ENCODE data around the gene RSPH10B2. TPM values are rescaled to one million over a fixed set of nuclear protein-coding genes. Genes with fewer than 3 reads are reported as not detected.
A peak's percentile ranks its signal among the peaks of the same experiment; 100 is the strongest.
"Not testable (repeated sequence)": the region's sequence is repeated elsewhere in the genome, so short reads cannot be mapped to it uniquely, and the experiment has no call there.

RSPH10B2 gene
- total RNA-seq, 1 experiment from 2014 or later = 0.45 TPM

DNA sequence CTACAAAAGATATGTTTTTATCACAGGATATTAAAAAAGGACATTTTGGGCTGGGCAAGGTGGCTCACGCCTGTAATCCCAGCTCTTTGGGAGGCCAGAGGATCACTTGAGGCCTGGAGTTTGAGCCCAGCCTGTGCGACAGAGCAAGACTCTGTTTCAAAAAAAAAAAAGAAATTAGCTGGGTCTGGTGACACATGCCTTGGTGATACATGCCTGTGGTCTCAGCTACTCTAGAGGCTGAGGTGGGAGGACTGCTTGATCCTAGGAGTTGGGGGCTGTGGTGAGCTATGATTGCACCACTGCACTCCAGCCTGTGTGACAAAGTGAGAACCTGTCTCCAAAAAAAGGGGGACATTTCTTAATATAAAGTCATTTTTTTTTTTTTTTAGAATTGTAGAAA is 46.4 kb downstream of the RSPH10B2 start:
- DNase-seq; H3K27me3 ChIP-seq (replicated peaks; ENCODE audit: control insufficient read depth, insufficient read depth, low read length); H3K27ac Mint-ChIP-seq (ENCODE audit: unreplicated experiment); H3K27me3 Mint-ChIP-seq (ENCODE audit: insufficient read depth, unreplicated experiment); H3K36me3 ChIP-seq (ENCODE audit: control insufficient read depth, insufficient read depth, low read length); H3K4me3 Mint-ChIP-seq (ENCODE audit: unreplicated experiment); POLR2A ChIA-PET; H3K4me1 ChIP-seq; BruUV-seq (replicated peaks); H3K4me1 Mint-ChIP-seq (ENCODE audit: low read depth, unreplicated experiment); H3K36me3 Mint-ChIP-seq (ENCODE audit: insufficient read depth, unreplicated experiment); CTCF ChIA-PET; H3K9me3 ChIP-seq; intact Hi-C loops (cut with micrococcal nuclease; ENCODE audit: unreplicated experiment); H3K4me3 ChIP-seq (ENCODE audit: low read depth, low read length); H3K9me3 Mint-ChIP-seq (ENCODE audit: unreplicated experiment): not testable (repeated sequence)

DNA sequence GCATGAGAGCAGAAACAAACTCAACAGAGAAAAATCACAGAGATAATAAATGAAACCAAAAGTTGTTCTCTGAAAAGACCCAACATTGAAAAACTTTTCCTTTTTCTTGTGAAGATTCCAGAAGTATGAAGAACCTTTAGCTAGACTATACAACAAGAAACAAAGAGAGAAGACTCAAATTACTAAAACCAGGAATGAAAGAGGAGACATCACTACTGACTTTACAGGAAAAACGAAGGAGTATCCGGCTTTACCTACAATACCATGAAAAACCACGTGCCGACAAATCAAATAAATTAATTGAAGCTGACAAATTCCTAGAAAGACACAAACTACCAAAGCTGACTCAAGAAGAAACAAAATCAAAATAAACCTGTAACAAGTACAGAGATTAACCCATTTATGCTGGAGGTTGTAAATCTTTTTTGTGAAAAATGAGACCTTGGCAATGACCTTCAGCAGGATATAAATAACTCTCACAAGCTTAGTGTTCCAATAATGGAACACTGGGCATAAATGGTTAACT is 53.6 kb downstream of the RSPH10B2 start:
- H3K4me3 Mint-ChIP-seq (ENCODE audit: unreplicated experiment); H3K27me3 Mint-ChIP-seq (ENCODE audit: insufficient read depth, unreplicated experiment); H3K36me3 Mint-ChIP-seq (ENCODE audit: insufficient read depth, unreplicated experiment); POLR2A ChIA-PET; H3K27ac Mint-ChIP-seq (ENCODE audit: unreplicated experiment); intact Hi-C loops (cut with micrococcal nuclease; ENCODE audit: unreplicated experiment); BruUV-seq (replicated peaks); H3K9me3 ChIP-seq; DNase-seq; H3K9me3 Mint-ChIP-seq (ENCODE audit: unreplicated experiment); H3K4me1 ChIP-seq; H3K4me1 Mint-ChIP-seq (ENCODE audit: low read depth, unreplicated experiment); H3K27me3 ChIP-seq (replicated peaks; ENCODE audit: control insufficient read depth, insufficient read depth, low read length); CTCF ChIA-PET; H3K4me3 ChIP-seq (ENCODE audit: low read depth, low read length); H3K36me3 ChIP-seq (ENCODE audit: control insufficient read depth, insufficient read depth, low read length): not testable (repeated sequence)

DNA sequence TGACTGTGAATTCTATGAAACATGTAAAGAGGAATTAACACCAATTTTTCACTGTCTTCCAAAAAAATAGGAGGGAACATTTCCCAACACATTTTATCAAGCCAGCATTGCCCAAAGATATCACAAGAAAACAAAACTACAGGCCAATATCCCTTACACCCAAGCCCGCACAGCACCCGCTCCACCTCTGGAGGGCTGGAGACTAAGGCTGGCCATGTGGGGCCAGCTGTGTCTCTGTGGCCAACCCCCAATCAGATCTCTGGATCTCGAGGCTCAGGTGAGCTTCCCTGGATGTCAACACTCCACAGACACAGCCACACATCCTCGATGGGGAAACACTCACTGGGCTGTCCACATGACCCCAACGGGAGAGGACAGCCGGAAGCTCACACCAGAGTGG is 54.1 kb downstream of the RSPH10B2 start:
- BruUV-seq (replicated peaks) = not testable (repeated sequence)

DNA sequence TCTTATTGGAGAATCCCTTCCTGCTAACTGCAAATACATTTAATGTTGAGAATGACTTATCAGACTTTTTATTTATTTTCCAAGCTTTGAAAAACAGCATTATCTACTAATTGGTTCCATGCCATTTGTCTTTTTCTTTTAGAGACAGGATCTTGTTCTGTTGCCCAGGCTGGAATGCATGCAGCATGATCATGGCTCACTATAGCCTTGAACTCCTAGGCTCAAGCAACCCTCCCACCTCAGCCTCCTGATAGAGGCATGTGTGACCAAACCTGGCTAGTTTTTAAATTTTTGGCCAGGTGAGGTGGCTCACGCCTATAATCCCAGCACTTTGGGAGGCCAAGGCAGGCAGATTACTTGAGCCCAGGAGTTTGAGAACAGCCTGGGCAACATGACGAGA is 59.1 kb downstream of the RSPH10B2 start:
- H3K4me3 Mint-ChIP-seq (ENCODE audit: unreplicated experiment); H3K27ac Mint-ChIP-seq (ENCODE audit: unreplicated experiment); DNase-seq; H3K27me3 Mint-ChIP-seq (ENCODE audit: insufficient read depth, unreplicated experiment); intact Hi-C loops (cut with micrococcal nuclease; ENCODE audit: unreplicated experiment); H3K9me3 Mint-ChIP-seq (ENCODE audit: unreplicated experiment); CTCF ChIA-PET; H3K4me1 ChIP-seq; H3K4me1 Mint-ChIP-seq (ENCODE audit: low read depth, unreplicated experiment); POLR2A ChIA-PET; H3K4me3 ChIP-seq (ENCODE audit: low read depth, low read length); H3K9me3 ChIP-seq; BruUV-seq (replicated peaks); H3K36me3 ChIP-seq (ENCODE audit: control insufficient read depth, insufficient read depth, low read length); H3K27me3 ChIP-seq (replicated peaks; ENCODE audit: control insufficient read depth, insufficient read depth, low read length): not testable (repeated sequence)
- H3K36me3 Mint-ChIP-seq (ENCODE audit: insufficient read depth, unreplicated experiment) = peaks cover 20% of the 10 kb centered on the region

More for the DNA sequence above, 54.1 kb downstream of the RSPH10B2 start:
- CTCF ChIA-PET; H3K27ac Mint-ChIP-seq (ENCODE audit: unreplicated experiment); H3K4me1 ChIP-seq; H3K36me3 Mint-ChIP-seq (ENCODE audit: insufficient read depth, unreplicated experiment); H3K36me3 ChIP-seq (ENCODE audit: control insufficient read depth, insufficient read depth, low read length); H3K9me3 Mint-ChIP-seq (ENCODE audit: unreplicated experiment); H3K4me1 Mint-ChIP-seq (ENCODE audit: low read depth, unreplicated experiment); H3K9me3 ChIP-seq; POLR2A ChIA-PET; H3K27me3 ChIP-seq (replicated peaks; ENCODE audit: control insufficient read depth, insufficient read depth, low read length); H3K4me3 Mint-ChIP-seq (ENCODE audit: unreplicated experiment); DNase-seq; H3K27me3 Mint-ChIP-seq (ENCODE audit: insufficient read depth, unreplicated experiment); intact Hi-C loops (cut with micrococcal nuclease; ENCODE audit: unreplicated experiment); H3K4me3 ChIP-seq (ENCODE audit: low read depth, low read length): not testable (repeated sequence)

DNA sequence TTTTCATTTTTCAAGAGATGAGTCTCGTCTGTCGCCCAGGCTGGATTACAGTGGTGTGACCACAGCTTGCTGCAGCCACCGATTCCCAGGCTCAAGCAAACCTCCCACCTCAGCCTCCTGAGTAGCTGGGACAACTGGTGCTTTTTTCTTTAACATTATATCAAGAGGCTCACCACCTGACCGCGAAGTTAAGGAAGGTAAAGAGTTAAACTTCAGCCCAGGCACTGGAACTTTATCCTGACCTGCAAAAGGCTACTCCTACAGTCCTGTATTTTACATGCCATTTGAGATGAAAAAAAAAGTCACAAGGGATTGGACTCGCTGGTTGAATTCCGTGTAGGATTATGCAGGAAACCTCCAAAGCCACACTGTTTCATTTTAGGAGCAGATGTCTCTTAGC is 61.6 kb downstream of the RSPH10B2 start:
- DNase-seq; H3K4me1 Mint-ChIP-seq (ENCODE audit: low read depth, unreplicated experiment); H3K36me3 ChIP-seq (ENCODE audit: control insufficient read depth, insufficient read depth, low read length); H3K9me3 Mint-ChIP-seq (ENCODE audit: unreplicated experiment); BruUV-seq (replicated peaks); H3K4me3 ChIP-seq (ENCODE audit: low read depth, low read length); H3K9me3 ChIP-seq; H3K4me3 Mint-ChIP-seq (ENCODE audit: unreplicated experiment); POLR2A ChIA-PET; intact Hi-C loops (cut with micrococcal nuclease; ENCODE audit: unreplicated experiment); H3K27me3 Mint-ChIP-seq (ENCODE audit: insufficient read depth, unreplicated experiment); H3K4me1 ChIP-seq; CTCF ChIA-PET; H3K27me3 ChIP-seq (replicated peaks; ENCODE audit: control insufficient read depth, insufficient read depth, low read length); H3K27ac Mint-ChIP-seq (ENCODE audit: unreplicated experiment): not testable (repeated sequence)
- H3K36me3 Mint-ChIP-seq (ENCODE audit: insufficient read depth, unreplicated experiment) = peaks cover 27% of the 10 kb centered on the region

DNA sequence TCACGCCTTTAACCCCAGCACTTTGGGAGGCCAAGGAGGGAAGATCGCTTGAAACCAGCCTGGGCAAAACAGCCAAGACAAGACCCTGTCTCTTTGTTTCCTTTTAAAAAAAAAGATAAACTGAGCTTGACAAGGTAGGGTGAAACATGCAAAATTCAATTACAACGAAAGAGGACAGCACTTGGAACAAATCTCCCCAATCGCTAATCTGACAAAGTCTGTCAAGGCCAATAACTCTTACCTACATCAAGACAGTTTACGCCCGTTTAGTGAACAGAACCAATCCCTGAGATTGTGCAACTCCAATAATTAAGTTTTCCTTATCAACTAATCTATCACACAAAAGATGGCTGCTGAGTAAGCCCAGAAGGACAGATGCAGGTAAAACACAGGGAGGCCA is 67.7 kb downstream of the RSPH10B2 start:
- H3K4me1 Mint-ChIP-seq (ENCODE audit: low read depth, unreplicated experiment); intact Hi-C loops (cut with micrococcal nuclease; ENCODE audit: unreplicated experiment); POLR2A ChIA-PET; H3K27ac Mint-ChIP-seq (ENCODE audit: unreplicated experiment); H3K4me1 ChIP-seq; BruUV-seq (replicated peaks); H3K4me3 ChIP-seq (ENCODE audit: low read depth, low read length); DNase-seq; H3K36me3 ChIP-seq (ENCODE audit: control insufficient read depth, insufficient read depth, low read length); H3K27me3 Mint-ChIP-seq (ENCODE audit: insufficient read depth, unreplicated experiment); H3K9me3 Mint-ChIP-seq (ENCODE audit: unreplicated experiment); H3K9me3 ChIP-seq; H3K4me3 Mint-ChIP-seq (ENCODE audit: unreplicated experiment); H3K27me3 ChIP-seq (replicated peaks; ENCODE audit: control insufficient read depth, insufficient read depth, low read length); CTCF ChIA-PET: not testable (repeated sequence)
- peaks cover 30% of the 10 kb centered on the region for H3K36me3 Mint-ChIP-seq (ENCODE audit: insufficient read depth, unreplicated experiment)

DNA sequence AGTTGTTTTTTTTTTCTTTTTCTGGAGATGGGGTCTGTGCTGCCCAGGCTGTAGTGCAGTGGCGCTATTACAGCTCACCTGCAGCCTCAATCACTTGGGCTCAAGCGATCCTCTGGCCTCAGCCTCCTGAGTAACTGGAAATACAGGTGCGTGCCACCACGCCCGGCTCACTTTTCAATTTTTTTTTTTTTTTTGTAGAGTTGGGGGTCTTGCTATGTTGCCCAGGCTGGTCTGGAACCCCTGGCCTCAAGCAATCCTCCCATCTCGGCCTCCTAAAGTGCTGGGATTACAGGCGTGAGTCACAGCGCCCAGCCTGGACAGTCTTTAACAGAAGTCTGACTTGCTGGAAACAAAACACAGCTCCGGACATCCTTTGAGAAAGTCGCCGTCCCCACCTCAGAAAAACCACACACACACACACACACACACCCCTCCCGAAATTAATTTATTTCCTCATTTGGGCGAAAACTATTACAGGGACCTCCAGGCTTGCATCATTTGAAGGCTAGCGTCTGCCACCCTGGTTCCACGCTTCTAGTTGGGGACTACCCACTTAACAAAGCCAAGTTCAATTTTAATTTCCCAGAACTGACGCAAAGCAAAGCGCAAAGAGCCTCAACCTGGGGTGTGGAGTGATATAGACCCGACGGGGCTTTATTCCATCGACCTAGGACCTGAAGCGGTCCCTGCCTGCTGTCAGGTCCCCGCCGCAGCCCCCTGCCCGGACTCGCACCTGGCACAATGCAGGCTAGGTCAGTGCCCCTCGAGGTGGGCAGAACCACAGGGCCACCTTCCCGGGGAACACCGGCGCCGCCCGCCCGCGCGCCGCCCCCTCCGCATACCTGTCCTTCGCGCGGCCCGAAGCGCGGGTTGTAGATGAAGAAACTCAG is 71.6 kb downstream of the RSPH10B2 start:
- H3K9me3 Mint-ChIP-seq (ENCODE audit: unreplicated experiment); intact Hi-C loops (cut with micrococcal nuclease; ENCODE audit: unreplicated experiment); H3K4me1 ChIP-seq; BruUV-seq (replicated peaks); H3K9me3 ChIP-seq; H3K27me3 Mint-ChIP-seq (ENCODE audit: insufficient read depth, unreplicated experiment); H3K4me1 Mint-ChIP-seq (ENCODE audit: low read depth, unreplicated experiment); POLR2A ChIA-PET; H3K27me3 ChIP-seq (replicated peaks; ENCODE audit: control insufficient read depth, insufficient read depth, low read length); H3K36me3 ChIP-seq (ENCODE audit: control insufficient read depth, insufficient read depth, low read length); DNase-seq: not testable (repeated sequence)
- Mint-ChIP-seq H3K4me3 (ENCODE audit: unreplicated experiment) (peak overlapping the region; percentile 96), H3K36me3 (ENCODE audit: insufficient read depth, unreplicated experiment) (peaks cover 23% of the 10 kb centered on the region), H3K27ac (ENCODE audit: unreplicated experiment) (peak overlapping the region; percentile 96)
- CTCF ChIA-PET = interaction anchor here (0.8 kb wide), 1 partner anchor 926 kb away, joined by 3 read pairs; no protein-coding TSS in a partner anchor
- peak overlapping the region; percentile 27 for H3K4me3 ChIP-seq (ENCODE audit: low read depth, low read length)

All from Caco-2 (cell line).